Chondrocyte (in vitro differentiated cells): ENCODE results near the gene PLEKHG3. TPM values are rescaled to one million over a fixed set of nuclear protein-coding genes. Genes with fewer than 3 reads are reported as not detected.

ENCODE experiments used
- DNase-seq: peaks from one replicate; pipeline ENCODE4 v3.0.0; 2021; ENCODE audit warnings: mixed read lengths, low spot score
- H3K27ac Mint-ChIP-seq: one replicate; pipeline ENCODE4 v1.8.0; 2021; ENCODE audit warnings: mild to moderate bottlenecking, moderate library complexity, mixed read lengths; ENCODE audit not compliant: unreplicated experiment
- H3K27me3 Mint-ChIP-seq: 2 replicates; pipeline ENCODE4 v1.8.0; 2021; ENCODE audit warnings: low read depth, mixed read lengths
- H3K36me3 Mint-ChIP-seq: 2 replicates; pipeline ENCODE4 v1.8.0; 2021; ENCODE audit warnings: low read depth, mixed read lengths
- H3K4me1 Mint-ChIP-seq: 2 replicates; pipeline ENCODE4 v1.8.0; 2021; ENCODE audit warnings: low read depth, mild to moderate bottlenecking, mixed read lengths
- H3K4me3 Mint-ChIP-seq: one replicate; pipeline ENCODE4 v1.8.0; 2021; ENCODE audit warnings: mild to moderate bottlenecking, moderate library complexity, mixed read lengths; ENCODE audit not compliant: unreplicated experiment
- H3K9me3 Mint-ChIP-seq: 2 replicates; pipeline ENCODE4 v1.8.0; 2021; ENCODE audit warnings: low read depth, mixed read lengths
- total RNA-seq: library from RNA; stranded (reverse); gene quantifications from 3 replicates; pipeline ENCODE4 v1.2.1, GENCODE V29; 2021
- TF ChIP-seq, protein P1 (sequence below): fragments of 200-600 bp; sonication (generic); IDR thresholded peaks from 2 replicates; pipeline ENCODE4 v1.5.0; 2021; ENCODE audit warnings: antibody characterized with exemption, mild to moderate bottlenecking, moderate library complexity

PLEKHG3 gene
- total RNA-seq, 1 donor from 2014 or later = 131 TPM

DNA sequence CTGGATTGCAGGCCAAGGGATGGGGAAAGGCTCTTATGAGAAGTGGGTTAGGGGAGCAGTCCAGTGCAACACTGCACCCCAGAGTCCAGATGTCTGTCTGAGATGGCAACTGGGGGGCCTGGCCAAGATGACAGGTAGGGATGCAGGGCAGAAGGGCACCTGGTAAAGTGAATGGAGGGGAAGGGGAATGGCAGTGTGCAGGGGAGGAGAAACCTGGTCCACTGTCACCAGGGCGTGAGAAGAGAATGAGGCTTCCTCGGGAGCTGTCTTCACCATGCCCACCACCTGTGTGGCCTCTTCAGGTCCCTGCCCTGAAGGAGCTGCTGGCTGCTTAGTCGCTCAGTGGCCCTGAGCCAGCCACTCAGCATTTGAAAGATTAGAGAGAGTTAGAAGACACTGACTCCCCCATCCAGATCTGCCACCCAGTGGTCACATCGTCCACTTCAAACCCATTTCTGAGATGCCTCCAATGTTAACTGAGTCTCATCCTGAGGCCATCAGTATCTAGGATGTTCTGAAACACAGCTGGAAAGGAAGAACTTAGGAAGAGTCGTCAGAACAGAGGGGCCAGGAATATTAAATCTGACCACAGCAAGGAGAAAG lies 57.3 kb downstream of the PLEKHG3 start:
- DNase-seq = peak; percentile 51
- Mint-ChIP-seq H3K36me3 (peaks cover 2% of the 10 kb centered on the region), H3K27ac (peak overlapping the region; percentile 94), H3K9me3 (no peaks in the 10 kb centered on the region), H3K4me3 (peak overlapping the region; percentile 37), H3K27me3 (no peaks in the 10 kb centered on the region), H3K4me1 (peaks cover 83% of the 10 kb centered on the region)
- TF ChIP-seq, protein P1, sequence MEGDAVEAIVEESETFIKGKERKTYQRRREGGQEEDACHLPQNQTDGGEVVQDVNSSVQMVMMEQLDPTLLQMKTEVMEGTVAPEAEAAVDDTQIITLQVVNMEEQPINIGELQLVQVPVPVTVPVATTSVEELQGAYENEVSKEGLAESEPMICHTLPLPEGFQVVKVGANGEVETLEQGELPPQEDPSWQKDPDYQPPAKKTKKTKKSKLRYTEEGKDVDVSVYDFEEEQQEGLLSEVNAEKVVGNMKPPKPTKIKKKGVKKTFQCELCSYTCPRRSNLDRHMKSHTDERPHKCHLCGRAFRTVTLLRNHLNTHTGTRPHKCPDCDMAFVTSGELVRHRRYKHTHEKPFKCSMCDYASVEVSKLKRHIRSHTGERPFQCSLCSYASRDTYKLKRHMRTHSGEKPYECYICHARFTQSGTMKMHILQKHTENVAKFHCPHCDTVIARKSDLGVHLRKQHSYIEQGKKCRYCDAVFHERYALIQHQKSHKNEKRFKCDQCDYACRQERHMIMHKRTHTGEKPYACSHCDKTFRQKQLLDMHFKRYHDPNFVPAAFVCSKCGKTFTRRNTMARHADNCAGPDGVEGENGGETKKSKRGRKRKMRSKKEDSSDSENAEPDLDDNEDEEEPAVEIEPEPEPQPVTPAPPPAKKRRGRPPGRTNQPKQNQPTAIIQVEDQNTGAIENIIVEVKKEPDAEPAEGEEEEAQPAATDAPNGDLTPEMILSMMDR = peak; percentile 60

DNA sequence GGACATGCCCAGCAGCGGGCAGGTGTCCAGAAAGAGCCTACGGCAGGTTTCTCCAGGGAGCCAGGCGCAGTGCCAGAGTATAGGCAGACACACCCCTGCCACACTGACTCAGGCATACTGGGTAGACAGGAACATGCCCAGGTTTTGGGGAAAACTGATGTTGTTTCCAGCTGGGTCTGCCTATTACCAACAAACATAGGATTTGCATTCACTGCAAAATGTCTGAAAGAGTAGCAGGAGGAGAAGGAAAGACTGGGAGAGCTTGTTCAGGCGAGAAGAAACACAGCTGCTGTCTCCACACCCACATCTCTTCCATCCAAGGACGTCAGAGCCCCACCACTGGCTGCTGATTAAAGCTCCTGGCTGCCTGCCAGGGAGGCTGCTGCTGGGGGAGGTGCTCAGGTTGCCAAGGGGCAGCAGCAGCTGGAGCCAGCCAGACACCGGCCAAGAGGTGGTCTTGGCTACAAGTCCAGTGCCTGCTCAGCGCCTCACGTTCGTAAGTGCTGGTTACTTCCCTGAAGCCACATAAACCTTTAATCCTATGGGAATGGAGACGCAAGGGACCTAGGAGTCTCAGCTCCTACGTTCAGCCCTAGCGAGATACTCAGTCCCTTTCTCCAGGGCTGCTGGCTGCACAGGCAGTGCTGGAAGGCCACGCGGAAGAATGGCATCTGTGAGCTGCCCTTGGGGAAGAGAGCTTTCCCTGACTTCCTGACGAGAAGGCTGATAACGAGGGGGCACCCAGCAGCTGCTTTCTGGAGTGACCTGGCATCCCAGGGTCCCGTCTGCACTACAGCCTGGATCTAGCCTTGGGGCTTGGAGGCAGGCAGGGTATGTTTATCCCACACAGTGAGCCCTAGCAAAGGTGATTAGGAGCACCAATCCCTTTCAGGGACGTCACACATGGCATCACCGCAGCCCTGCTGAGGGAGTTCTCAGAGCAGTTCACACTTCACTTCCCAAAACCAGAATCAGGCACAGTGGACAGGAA lies 58.1 kb downstream of the PLEKHG3 start:
- peaks cover 2% of the 10 kb centered on the region for H3K36me3 Mint-ChIP-seq
- peak overlapping the region; percentile 94 for H3K27ac Mint-ChIP-seq
- peak; percentile 79 for DNase-seq
- peak overlapping the region; percentile 15 for H3K4me3 Mint-ChIP-seq
- H3K27me3 Mint-ChIP-seq = no peaks in the 10 kb centered on the region
- TF ChIP-seq, protein P1 = peak; percentile 22
- H3K4me1 Mint-ChIP-seq = peaks cover 75% of the 10 kb centered on the region
- H3K9me3 Mint-ChIP-seq = no peaks in the 10 kb centered on the region

DNA sequence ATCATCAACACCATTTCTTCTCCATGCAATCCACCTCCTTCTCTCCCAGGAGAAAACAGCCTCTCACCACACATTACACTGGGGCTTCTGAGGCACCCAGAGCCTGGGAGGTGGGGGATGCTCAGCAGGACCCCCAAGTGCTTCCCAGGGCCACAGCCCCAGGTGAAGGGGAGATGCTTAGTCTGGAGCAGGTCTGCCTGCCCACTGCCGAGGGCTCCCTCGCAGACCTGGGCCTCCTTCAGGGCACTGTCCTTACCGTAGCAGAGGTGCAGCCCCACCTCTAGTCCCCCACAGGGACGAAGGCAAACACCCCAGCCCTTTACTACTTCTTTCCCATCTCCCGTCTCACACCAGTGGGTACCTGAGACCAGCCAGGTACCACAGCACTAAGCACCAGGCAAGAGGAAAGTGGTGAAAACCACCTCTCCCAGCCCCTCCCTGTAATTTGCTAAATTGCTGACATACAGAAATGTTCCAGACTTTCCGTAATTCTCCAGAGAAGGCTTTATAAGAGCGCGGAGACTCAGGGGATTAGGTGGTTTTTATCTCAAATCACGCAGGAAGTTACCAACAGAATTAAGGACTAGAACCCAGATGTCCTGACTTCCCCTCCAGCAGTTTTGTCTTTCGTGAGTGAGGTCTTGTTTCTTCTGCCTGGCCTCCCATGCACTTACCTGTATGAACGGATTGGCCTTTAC lies 59.0 kb downstream of the PLEKHG3 start:
- H3K27ac Mint-ChIP-seq = peak overlapping the region; percentile 94
- no peaks in the 10 kb centered on the region for H3K27me3 Mint-ChIP-seq
- TF ChIP-seq, protein P1 = no peak
- H3K9me3 Mint-ChIP-seq = no peaks in the 10 kb centered on the region
- peaks cover 66% of the 10 kb centered on the region for H3K4me1 Mint-ChIP-seq
- peak; percentile 79 for DNase-seq
- peaks cover 2% of the 10 kb centered on the region for H3K36me3 Mint-ChIP-seq
- no peak overlapping the region for H3K4me3 Mint-ChIP-seq

DNA sequence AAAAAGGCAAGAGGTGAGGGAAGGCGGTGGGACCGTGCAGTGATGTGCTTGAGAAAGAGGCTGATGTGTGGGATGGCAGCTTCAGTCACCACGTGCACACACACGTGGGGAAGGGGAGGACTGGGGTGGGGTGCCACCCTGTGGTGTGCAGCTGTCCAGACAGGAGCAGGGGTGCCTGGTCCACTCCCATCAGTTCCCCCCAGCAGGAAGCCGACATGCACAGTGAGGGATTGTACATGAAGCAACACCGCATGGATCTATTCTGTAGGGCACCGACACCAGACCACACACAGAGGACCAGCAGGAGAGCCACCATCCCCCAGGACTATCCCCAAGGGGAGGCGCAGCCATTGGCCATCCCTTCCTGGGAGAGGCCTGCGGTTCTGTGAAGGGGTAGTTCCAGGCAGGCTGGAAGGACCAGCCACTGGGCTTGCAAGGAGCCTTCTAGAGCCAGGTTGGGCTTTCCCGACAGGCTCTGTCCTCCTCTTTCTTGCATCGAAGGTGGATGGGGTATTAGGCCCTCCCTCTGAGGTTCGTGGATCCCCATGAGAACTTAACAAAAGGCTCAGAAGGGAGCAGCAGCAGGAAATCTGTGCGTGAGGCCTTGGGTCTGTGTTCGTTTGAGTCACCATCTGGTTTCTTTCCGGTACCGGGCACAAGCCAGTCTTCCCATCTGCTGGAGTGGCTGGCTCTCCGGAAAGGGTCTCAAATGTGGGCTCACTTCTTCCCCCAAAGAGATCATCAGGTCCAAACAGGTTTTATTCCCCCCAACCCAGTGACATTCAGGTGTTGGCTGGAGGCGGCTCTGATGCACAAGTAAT lies 59.8 kb downstream of the PLEKHG3 start:
- H3K4me1 Mint-ChIP-seq = peaks cover 58% of the 10 kb centered on the region
- H3K4me3 Mint-ChIP-seq = peak overlapping the region; percentile 67
- H3K9me3 Mint-ChIP-seq = no peaks in the 10 kb centered on the region
- TF ChIP-seq, protein P1 = peak; percentile 50
- DNase-seq = peak; percentile 70
- H3K27ac Mint-ChIP-seq = peak overlapping the region; percentile 89
- H3K36me3 Mint-ChIP-seq = peaks cover 2% of the 10 kb centered on the region
- H3K27me3 Mint-ChIP-seq = no peaks in the 10 kb centered on the region
